ENCODE results near the gene ACSF3.

DNA sequence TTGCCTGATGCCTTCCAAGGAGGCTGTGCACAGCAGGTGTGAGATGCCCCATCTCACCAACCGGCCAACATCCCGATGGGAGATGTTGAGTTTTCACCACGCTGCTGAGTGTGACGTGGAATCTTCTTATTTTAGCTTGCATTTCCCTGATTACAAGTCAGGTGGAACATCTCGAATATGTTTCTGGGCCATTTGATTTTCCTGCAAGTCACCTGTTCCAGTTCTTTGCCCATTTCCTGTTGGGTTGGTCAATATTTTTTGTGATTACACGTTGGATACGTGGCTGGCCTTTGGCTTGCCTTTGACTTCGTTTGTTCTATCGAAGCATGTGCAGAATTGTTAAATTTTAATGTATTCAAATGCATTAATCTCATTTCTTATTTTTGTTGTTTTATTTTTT lies 69.6 kb downstream of the ACSF3 start:
- TF ChIP-seq, protein P1, sequence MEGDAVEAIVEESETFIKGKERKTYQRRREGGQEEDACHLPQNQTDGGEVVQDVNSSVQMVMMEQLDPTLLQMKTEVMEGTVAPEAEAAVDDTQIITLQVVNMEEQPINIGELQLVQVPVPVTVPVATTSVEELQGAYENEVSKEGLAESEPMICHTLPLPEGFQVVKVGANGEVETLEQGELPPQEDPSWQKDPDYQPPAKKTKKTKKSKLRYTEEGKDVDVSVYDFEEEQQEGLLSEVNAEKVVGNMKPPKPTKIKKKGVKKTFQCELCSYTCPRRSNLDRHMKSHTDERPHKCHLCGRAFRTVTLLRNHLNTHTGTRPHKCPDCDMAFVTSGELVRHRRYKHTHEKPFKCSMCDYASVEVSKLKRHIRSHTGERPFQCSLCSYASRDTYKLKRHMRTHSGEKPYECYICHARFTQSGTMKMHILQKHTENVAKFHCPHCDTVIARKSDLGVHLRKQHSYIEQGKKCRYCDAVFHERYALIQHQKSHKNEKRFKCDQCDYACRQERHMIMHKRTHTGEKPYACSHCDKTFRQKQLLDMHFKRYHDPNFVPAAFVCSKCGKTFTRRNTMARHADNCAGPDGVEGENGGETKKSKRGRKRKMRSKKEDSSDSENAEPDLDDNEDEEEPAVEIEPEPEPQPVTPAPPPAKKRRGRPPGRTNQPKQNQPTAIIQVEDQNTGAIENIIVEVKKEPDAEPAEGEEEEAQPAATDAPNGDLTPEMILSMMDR (IDR thresholded peaks at IDR 0.05; ENCODE audit: low read depth, low read length, missing input control) = no peak
- TF ChIP-seq, protein P2, sequence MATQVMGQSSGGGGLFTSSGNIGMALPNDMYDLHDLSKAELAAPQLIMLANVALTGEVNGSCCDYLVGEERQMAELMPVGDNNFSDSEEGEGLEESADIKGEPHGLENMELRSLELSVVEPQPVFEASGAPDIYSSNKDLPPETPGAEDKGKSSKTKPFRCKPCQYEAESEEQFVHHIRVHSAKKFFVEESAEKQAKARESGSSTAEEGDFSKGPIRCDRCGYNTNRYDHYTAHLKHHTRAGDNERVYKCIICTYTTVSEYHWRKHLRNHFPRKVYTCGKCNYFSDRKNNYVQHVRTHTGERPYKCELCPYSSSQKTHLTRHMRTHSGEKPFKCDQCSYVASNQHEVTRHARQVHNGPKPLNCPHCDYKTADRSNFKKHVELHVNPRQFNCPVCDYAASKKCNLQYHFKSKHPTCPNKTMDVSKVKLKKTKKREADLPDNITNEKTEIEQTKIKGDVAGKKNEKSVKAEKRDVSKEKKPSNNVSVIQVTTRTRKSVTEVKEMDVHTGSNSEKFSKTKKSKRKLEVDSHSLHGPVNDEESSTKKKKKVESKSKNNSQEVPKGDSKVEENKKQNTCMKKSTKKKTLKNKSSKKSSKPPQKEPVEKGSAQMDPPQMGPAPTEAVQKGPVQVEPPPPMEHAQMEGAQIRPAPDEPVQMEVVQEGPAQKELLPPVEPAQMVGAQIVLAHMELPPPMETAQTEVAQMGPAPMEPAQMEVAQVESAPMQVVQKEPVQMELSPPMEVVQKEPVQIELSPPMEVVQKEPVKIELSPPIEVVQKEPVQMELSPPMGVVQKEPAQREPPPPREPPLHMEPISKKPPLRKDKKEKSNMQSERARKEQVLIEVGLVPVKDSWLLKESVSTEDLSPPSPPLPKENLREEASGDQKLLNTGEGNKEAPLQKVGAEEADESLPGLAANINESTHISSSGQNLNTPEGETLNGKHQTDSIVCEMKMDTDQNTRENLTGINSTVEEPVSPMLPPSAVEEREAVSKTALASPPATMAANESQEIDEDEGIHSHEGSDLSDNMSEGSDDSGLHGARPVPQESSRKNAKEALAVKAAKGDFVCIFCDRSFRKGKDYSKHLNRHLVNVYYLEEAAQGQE (IDR thresholded peaks at IDR 0.05) = no peak
- TF ChIP-seq GABPA (IDR thresholded peaks at IDR 0.05 in 1 of 2, conservative IDR thresholded peaks at IDR 0.05 in 1 of 2) (no peak), YY1 (IDR thresholded peaks at IDR 0.05) (no peak), JUND (IDR thresholded peaks at IDR 0.05) (no peak), TAF1 (conservative IDR thresholded peaks at IDR 0.05) (no peak)
- TF ChIP-seq, protein P3, sequence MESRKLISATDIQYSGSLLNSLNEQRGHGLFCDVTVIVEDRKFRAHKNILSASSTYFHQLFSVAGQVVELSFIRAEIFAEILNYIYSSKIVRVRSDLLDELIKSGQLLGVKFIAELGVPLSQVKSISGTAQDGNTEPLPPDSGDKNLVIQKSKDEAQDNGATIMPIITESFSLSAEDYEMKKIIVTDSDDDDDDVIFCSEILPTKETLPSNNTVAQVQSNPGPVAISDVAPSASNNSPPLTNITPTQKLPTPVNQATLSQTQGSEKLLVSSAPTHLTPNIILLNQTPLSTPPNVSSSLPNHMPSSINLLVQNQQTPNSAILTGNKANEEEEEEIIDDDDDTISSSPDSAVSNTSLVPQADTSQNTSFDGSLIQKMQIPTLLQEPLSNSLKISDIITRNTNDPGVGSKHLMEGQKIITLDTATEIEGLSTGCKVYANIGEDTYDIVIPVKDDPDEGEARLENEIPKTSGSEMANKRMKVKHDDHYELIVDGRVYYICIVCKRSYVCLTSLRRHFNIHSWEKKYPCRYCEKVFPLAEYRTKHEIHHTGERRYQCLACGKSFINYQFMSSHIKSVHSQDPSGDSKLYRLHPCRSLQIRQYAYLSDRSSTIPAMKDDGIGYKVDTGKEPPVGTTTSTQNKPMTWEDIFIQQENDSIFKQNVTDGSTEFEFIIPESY (IDR thresholded peaks at IDR 0.05) = no peak
- TF ChIP-seq, protein P4, sequence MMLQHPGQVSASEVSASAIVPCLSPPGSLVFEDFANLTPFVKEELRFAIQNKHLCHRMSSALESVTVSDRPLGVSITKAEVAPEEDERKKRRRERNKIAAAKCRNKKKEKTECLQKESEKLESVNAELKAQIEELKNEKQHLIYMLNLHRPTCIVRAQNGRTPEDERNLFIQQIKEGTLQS (IDR thresholded peaks at IDR 0.05) = no peak
- TF ChIP-seq, protein P5, sequence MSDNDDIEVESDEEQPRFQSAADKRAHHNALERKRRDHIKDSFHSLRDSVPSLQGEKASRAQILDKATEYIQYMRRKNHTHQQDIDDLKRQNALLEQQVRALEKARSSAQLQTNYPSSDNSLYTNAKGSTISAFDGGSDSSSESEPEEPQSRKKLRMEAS (IDR thresholded peaks at IDR 0.05) = no peak
